Measurements from ENCODE around the gene CCDC50. TPM values are rescaled to one million over a fixed set of nuclear protein-coding genes. Genes with fewer than 3 reads are reported as not detected.

The CCDC50 gene
- total RNA-seq, 1 donor from 2014 or later: 20.2 TPM

- intact Hi-C loops (cut with micrococcal nuclease): no loop called here
These were observed 49.1 kb downstream of the CCDC50 start for GRCh38 chr3:191378142-191378812.

GRCh38 chr3:191379446-191379845, 50.3 kb downstream of the CCDC50 start:
- intact Hi-C loops (cut with micrococcal nuclease): no loop called here

- intact Hi-C loops (cut with micrococcal nuclease): no loop called here
These were observed 50.8 kb downstream of the CCDC50 start for GRCh38 chr3:191380001-191380400.

- intact Hi-C loops (cut with micrococcal nuclease): no loop called here
These were observed 52.1 kb downstream of the CCDC50 start for GRCh38 chr3:191381303-191381702.

GRCh38 chr3:191382661-191383060, 53.5 kb downstream of the CCDC50 start:
- intact Hi-C loops (cut with micrococcal nuclease): loop anchor here (1.0 kb wide), 1 partner anchor 10 kb away; no protein-coding TSS in a partner anchor

- intact Hi-C loops (cut with micrococcal nuclease): no loop called here
These were observed 53.9 kb downstream of the CCDC50 start for GRCh38 chr3:191383124-191383523.

GRCh38 chr3:191385101-191385500, 55.9 kb downstream of the CCDC50 start:
- intact Hi-C loops (cut with micrococcal nuclease): loop anchor here (5.0 kb wide), 1 partner anchor 143 kb away; no protein-coding TSS in a partner anchor

- intact Hi-C loops (cut with micrococcal nuclease): loop anchor here (5.0 kb wide), 1 partner anchor 145 kb away; no protein-coding TSS in a partner anchor
These were observed 58.4 kb downstream of the CCDC50 start for GRCh38 chr3:191387441-191388077.

GRCh38 chr3:191388823-191389222, 59.6 kb downstream of the CCDC50 start:
- intact Hi-C loops (cut with micrococcal nuclease): loop anchor here (5.0 kb wide), 1 partner anchor 147 kb away; no protein-coding TSS in a partner anchor

- intact Hi-C loops (cut with micrococcal nuclease): no loop called here
These were observed 61.4 kb downstream of the CCDC50 start for GRCh38 chr3:191390580-191390979.

- intact Hi-C loops (cut with micrococcal nuclease): no loop called here
These were observed 62.9 kb downstream of the CCDC50 start for GRCh38 chr3:191391861-191392808.

GRCh38 chr3:191393146-191393545, 64.0 kb downstream of the CCDC50 start:
- intact Hi-C loops (cut with micrococcal nuclease): no loop called here

GRCh38 chr3:191397771-191398170, 68.6 kb downstream of the CCDC50 start:
- intact Hi-C loops (cut with micrococcal nuclease): no loop called here

- intact Hi-C loops (cut with micrococcal nuclease): no loop called here
These were observed 69.4 kb downstream of the CCDC50 start for GRCh38 chr3:191398607-191399006.

- intact Hi-C loops (cut with micrococcal nuclease): no loop called here
These were observed 70.7 kb downstream of the CCDC50 start for GRCh38 chr3:191399918-191400317.

- intact Hi-C loops (cut with micrococcal nuclease): no loop called here
These were observed 72.7 kb downstream of the CCDC50 start for GRCh38 chr3:191401775-191402357.

GRCh38 chr3:191409791-191410359, 80.7 kb downstream of the CCDC50 start:
- intact Hi-C loops (cut with micrococcal nuclease): no loop called here

GRCh38 chr3:191412759-191413158, 83.6 kb downstream of the CCDC50 start:
- intact Hi-C loops (cut with micrococcal nuclease): no loop called here

GRCh38 chr3:191414286-191414685, 85.1 kb downstream of the CCDC50 start:
- intact Hi-C loops (cut with micrococcal nuclease): no loop called here

GRCh38 chr3:191414732-191415131, 85.5 kb downstream of the CCDC50 start:
- intact Hi-C loops (cut with micrococcal nuclease): no loop called here

GRCh38 chr3:191415566-191415965, 86.4 kb downstream of the CCDC50 start:
- intact Hi-C loops (cut with micrococcal nuclease): no loop called here

All from T-helper 1 cell treated with Interleukin-12 subunit alpha and Interleukin-12 subunit beta and Interleukin-4 antibody, amounts not matched to agents 30 ng/mL and 1 ng/mL, for 36 hours (primary cell).